NCI-H1092 treated with DMSO at 0.1 percent for 48 hours (cell line): ENCODE results near the gene NFKBIA.
"Not testable (repeated sequence)": the region's sequence is repeated elsewhere in the genome, so short reads cannot be mapped to it uniquely, and the experiment has no call there.

Experiments used
- DNase-seq: peaks from one replicate; lab custom pipeline; 2025; lab: John Stamatoyannopoulos, UW

NFKBIA gene

DNA sequence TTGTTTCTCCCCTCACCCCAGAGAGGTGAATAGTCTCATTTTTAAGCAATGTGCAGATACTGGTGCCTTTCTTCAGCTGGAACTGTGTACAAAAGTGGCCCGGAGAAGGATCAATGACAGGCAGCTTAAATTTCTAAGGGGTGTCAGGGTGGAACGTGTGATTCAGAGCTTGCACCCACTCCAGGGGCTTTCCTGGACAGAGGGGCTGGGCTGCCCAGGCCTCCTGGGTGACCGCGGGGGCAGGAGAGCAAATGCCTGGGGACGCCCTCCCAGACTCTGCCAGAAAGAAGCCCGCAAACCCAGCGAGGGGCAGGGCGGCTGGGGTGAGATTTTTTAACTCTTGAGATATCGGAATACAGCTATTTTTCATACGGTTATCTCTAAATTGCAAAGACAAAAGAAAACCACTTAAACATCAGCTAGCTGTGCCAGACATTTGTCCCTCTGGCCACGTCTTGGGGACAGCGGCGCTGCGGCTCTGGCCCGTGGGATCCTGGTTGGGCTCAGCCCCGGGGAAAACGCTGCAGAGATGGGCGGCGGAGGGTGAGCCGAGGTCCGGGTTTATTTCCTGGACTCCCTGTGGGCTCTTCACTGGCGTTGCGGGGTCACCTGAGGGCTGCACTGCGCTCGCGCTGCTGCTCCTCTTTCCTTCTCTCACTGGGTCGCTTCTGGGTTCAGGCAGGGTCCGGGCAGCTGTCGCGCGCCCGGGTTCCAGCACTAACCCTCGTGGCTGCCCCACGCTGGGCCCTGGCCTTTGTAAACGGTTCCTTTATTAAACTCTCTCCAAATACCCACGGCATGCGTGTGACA, 35.8 kb downstream of the NFKBIA start:
- DNase-seq, result no peak

DNA sequence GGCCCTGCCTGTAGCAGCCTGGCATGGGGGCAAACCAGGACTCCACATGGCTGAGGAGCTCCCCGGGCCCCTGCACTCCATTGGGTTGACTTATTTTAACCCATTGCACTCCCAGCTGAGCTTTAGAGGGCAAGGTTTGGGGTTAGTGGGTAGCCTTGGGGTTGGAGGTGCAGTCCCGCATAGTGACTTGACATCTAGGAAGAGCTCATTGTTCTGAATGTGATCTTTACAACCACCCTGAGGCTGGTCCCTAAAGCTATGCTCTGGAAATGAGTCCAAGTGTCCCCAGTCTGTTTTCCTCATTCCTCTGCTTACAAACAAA, 36.4 kb downstream of the NFKBIA start:
- DNase-seq, result no peak

DNA sequence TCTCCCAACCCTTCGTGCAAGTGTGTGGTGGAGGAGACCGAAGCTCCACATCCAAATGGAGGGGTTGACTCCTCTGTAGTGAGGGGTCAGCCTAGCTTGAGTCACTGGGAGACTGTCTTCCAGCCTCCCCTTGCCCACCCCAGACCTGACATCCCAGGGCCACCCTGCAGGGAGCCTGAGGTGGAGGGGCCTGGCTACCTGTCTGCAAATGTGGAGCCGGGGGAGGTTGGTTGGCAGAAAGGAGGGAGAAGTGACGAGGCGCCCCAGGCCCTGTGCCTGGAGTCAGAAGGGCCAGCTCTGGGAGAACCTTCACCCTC, 37.5 kb downstream of the NFKBIA start:
- DNase-seq, result no peak

DNA sequence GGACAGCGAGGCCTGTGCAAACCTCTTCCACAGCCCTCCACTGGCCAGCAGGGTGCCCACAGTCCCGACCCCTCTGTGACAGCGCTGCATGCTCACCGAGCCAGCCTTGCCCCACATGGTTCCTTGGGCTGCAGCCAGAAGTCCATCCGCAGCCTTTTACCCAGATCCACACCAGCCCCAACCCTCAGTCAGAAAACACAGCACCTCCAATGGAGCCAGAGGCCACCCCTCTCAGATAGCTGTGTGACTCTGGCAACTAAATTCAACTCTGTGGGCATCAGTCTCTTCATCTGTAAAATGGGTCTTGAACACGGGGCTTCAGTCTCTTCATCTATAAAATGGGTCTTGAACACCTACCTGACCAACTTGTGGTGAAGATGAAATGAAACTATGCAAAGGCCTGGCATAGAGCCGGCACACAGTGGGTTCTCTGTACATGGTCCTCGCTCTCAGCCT, 38.0 kb downstream of the NFKBIA start:
- no peak for DNase-seq

DNA sequence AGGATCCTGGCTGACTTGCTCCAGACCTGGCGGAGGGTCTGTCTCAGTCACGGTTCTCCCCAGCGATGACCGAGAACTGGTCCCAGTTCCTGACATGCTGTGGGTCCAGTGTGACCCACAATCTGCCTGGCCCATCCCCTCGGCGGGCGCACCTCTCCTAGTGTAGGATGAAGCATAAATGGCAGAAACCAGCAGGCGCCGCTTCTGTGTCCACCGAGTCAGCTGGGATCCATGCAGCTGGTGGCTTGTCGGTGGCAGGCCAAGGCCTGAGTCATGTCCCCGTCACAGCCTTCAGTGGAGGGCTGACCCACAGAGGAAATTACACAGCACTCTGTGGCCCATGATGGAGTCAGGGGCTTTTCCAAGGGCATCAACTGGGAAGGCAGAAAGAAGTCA, 38.5 kb downstream of the NFKBIA start:
- DNase-seq, result no peak

DNA sequence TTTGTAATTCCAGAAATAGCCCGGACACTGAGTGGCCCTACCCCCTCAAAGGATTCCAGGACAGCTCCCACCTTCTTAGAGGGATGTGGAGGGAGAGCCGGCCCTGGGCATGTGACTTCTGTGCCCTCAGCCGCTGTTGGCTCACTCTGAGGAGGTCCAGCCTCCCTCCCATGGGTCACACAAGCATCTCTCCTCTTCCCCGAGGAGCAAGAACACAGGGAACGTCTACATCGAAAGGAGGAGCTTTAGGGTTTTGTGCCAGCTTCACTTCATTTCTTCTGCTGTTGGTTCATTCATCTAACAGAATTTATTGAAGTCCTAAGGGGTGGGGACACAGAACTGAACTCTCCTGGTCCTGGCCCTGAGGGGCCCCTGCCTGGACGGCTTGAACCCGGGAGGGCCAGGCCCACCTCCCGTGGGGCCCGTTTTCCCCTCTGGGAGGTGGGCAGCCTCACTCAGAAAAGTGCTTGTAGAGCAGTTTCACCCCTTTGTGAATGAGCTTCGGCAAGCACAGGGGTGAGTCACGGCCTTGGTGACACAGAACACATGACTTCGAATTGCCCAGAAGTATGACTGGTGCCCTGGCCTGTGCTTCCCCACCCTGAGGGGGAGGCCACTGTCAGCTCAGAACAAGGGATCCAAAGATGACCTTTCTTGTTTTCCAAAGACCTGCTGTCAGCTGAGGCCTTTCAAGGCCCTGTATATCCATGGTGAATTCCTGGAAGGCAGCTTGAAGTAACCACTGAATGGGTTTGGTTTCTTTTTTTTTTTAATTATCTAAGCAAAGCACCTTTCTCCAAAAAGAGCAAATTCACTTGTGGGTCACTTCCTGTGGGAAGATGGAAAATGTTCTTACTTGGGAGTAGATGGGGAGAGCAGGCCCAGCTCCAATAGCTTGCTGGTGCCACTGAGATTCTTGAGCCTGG, 39.2 kb downstream of the NFKBIA start:
- no peak for DNase-seq

DNA sequence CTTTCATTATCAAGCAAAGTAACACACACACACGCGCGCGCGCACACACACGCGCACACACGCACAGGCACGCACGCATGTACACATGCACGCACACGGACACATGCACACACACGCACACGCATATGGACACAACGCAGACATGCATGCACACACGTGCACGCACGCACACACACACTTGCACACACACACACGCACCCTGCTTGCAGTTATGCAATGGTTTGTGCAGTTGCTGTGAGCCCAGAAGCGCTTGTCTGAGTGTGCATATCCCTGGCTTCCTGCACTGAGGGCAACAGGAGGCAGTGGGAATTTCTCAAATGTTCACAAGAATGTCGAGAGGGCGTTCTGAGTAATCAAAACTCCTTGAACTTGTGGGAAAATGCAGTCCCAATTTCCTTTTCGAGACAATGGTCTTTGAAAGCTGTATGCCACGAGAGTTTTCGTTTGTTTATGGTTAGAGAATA, 41.6 kb downstream of the NFKBIA start:
- no peak for DNase-seq

DNA sequence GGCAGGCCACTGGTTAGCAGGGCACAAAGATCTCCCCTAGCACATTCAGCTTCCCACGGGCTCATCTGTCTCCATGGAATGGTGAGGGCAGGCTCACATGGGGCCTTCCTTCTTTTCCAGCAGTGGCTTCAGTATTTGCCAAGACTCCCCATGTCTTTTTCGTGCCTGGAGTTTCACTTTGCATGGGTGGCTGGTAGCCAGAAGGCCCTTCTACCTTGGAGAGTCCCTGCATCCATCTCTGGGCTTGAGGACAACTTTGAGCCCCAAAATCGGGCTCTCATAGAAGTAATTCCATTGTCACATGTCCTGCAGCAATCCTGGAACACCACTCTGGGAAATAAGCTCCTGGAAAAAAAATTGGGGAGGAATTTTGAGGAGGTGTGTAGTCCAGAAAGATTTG, 42.1 kb downstream of the NFKBIA start:
- DNase-seq, result no peak

DNA sequence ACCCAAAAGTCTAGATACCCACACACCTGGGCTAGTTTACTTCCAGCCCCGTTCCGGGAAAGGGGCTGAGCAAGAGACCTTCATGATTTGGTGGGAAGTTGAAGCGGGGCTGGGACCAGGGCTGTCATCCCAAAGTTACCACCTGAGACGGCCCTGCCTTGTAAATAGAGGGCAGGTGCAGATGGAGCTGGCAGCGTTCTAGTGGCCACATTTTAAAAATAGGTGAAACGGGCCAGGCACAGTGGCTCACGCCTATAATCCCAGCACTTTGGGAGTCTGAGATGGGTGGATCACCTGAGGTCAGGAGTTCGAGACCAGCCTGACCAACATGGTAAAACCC, 43.4 kb downstream of the NFKBIA start:
- DNase-seq, result no peak

DNA sequence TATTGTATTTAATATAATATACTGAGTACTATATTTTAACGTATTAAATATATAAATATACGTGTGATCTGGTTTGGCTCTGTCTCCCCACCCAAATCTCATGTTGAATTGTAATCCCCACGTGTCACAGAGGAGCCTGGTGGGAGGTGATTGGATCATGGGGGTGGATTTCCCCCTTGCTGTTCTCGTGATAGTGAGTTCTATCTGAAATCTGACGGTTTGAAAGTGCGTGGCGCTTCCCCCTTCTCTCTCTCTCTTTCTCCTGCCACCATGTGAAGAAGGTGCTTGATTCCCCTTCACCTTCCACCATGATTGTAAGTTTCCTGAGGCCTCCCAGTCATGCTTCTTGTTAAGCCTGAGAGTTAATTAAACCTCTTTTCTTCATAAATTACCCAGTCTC, 44.9 kb downstream of the NFKBIA start:
- DNase-seq, result not testable (repeated sequence)

DNA sequence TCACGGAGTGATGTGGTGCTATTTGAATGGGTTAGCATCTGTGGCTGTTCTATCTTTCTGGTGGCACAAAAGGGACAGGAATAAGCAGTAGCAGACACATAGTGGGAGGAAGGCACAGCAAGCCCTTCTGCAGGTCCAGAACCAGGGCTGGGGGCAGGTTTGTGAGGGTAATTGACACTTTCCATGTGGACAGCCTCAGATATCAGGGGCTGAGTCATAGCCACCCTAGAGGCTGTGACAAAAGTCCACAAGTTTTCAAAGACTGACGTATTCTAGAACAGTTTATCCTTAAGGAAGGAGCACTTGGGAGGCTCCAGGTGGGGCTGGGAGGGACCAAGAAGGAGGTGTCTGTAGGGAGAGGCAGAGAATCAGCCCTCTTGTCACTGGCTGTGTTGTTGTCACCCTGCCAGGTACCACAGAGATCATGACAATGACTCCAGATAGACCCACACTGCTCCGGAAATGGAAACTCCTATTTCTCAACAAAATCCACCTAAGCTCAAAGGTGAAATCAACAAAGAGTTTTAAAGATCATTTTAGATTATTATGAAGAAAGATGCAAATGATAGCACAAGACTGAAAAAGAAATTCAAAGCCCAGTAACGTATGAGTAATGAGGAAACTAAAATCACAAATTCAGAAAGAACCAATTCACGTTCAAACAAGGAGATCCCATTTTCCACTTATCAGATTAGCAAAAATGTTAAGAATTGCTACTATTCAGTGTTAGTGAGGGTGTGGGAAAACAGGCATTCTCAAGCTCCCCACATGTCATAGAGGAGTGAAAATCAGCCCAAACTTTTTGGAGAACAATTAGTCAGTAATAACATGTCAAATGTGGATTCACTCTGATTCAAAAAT, 48.3 kb downstream of the NFKBIA start:
- no peak for DNase-seq

DNA sequence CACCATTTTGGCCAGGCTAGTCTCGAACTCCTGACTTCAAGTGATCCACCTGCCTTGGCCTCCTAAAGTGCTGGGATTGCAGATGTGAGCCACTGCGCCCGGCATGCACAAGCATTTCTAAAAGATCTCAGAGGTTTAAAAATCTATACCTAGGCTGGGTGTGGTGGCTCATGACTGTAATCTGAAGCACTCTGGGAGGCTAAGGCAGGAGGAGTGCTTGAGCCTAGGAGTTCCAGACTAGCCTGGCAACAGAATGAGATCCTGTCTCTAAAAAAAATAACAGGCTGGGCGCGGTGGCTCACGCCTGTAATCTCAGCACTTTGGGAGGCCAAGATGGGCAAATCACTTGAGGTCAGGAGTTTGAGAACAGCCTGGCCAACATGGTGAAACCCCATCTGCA, 49.3 kb downstream of the NFKBIA start:
- not testable (repeated sequence) for DNase-seq

DNA sequence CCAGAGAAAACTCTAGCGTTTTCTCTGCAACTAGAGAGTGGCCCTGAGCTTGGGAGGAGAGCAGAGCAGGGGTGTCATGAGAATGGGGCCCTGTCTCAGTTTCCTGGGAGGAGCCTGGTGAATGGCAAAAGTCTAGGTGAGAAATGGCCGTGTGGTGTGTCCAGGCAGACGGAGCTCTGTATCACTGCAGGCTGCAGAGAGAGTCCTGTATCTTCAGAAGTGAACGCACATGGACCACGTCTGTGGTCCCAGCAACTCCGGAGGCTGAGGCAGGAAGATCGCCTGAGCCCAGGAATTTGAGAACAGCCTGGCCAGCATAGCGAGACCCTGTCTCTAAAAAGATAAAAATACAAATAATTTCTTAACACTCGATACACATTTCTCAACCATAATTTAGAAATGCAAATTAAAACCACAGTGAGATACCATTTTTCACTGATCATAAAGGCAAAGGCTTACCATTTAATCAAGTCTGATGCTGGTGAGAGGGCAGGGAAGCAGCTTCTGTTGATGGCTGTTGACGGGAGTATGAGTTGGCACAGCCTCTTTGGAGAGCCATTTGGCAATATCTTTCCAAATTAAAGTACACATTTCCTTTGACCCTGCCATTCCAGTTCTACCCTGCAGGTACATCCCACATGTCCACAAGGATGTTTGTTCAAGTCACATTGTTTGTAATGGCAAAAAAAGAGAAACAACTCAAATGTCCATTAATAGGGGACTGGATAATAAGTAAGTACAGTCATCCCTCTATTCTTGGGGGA, 51.0 kb downstream of the NFKBIA start:
- DNase-seq, result no peak

DNA sequence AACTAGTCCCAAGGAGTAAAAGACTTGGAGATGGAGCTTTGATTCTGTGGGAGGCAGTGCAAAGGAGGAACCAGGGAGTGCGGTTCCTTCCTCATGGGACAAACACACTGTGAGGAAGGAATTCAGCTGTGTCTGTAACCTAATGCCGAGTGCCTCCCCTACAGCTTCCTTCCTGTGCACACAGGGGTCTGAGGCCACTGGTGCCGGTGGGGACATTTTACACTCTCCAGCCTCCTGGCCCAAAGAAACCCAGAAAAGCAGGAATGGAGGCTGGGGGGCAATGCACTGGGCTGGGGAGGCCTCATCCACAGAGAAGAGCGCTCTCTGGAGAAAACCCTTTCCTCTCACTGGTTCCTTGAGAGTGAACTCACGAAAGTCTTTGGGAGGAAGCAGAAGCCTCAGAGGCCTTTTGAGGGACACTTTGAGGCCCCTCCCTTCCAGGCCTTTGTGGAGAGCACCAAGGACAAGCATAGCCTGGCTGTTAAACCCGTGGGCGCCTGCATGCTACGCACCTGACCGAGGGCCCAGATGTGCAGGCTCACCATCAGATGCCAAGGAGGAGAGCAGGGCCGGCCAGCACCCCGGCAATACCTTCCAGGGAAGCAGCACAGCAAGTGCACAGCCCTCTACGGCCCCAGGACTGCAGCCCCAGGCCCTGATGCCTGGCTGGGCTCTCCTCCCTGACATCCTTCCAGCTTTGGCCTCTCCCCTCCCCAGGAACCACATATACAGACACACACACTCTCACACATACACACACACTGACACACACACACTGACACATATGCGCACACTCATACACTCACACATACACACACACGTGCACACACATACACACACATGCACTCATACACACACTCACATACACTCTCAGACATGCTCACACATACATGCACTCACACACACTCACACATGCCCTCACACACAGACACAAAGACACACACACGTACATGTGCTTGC, 52.0 kb downstream of the NFKBIA start:
- DNase-seq, result no peak

DNA sequence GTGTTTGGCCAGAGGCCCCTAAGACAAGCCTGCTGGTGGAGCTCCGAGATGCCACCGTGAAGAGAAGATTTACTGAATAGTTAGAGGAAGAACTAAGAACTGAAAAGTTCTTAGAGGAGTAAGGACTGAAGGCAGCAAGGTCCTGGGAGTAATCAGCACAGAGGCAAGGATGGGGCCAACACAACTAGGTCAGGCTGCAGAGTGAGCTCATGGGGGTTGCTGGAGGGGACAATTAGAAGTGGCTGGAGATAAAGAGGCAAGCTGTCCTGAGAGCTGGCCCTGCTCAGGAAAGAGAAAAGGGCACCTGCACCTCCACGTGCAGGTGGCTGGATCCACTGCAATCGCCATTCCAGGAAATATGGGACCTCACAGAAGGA, 52.7 kb downstream of the NFKBIA start:
- DNase-seq, result no peak
